Measurements from ENCODE around the gene KCNK18. TPM values are rescaled to one million over a fixed set of nuclear protein-coding genes. Genes with fewer than 3 reads are reported as not detected.

KCNK18 gene
- total RNA-seq, 1 donor from 2014 or later = not detected

- Histone ChIP-seq H3K36me3 (no peaks in the 10 kb centered on the region), H3K4me2 (no peak overlapping the region), H3K9me3 (ENCODE audit: low read depth) (no peaks in the 10 kb centered on the region), H3F3A (ENCODE audit: low read depth) (peaks cover 4% of the 10 kb centered on the region), H3K27me3 (no peaks in the 10 kb centered on the region), H3K79me2 (ENCODE audit: low read depth) (no peaks in the 10 kb centered on the region), H4K20me1 (ENCODE audit: low read depth) (no peaks in the 10 kb centered on the region), H2AFZ (replicated peaks) (no peak overlapping the region), H3K27ac (no peak overlapping the region), H3K9ac (no peak overlapping the region), H3K4me1 (peaks cover 24% of the 10 kb centered on the region), H3K4me3 (no peak overlapping the region)
- DNase-seq (ENCODE audit: low spot score) = no peak
- no peaks in the 10 kb centered on the region for H3K9me3 Mint-ChIP-seq
- no peak for TF ChIP-seq EZH2 (IDR thresholded peaks at IDR 0.05)
- TF ChIP-seq EZH2phosphoT487 (IDR thresholded peaks at IDR 0.05) = no peak
- no peak for TF ChIP-seq CTCF (IDR thresholded peaks at IDR 0.05)
- no peak overlapping the region for H3K4me3 Mint-ChIP-seq
- peaks cover 5% of the 10 kb centered on the region for H3K27me3 Mint-ChIP-seq (ENCODE audit: insufficient read depth, low read depth)
- H3K4me1 Mint-ChIP-seq = peaks cover 44% of the 10 kb centered on the region
- H3K36me3 Mint-ChIP-seq = no peaks in the 10 kb centered on the region
- H3K27ac Mint-ChIP-seq = no peak overlapping the region
Measured at GRCh38 chr10:117259279-117259678, 62.0 kb downstream of the KCNK18 start.

Small RNA genes within 50 kb of the gene (microRNA-seq; reads per million reads assigned to microRNA genes)
- 30.5 reads per million, percentile 61 among the genes with 10 or more reads in this experiment for gene MIR3663

Small RNA genes within 50 kb of the gene (small RNA-seq; reads per million reads assigned to genes)
- 0.70 reads per million, percentile 69 among the genes with 10 or more reads in this experiment for gene MIR3663

Other genes starting within 250 kb of the KCNK18 start
- gene SHTN1, start 192.3 kb upstream of the KCNK18 start, total RNA-seq (ENCODE audit: low replicate concordance) = 13.2 and 17.3 TPM in 2 replicates
- 0.25 TPM in 1 of 2 replicates, not detected in the other for gene VAX1, start 59.2 kb upstream of the KCNK18 start, total RNA-seq (ENCODE audit: low replicate concordance)
- gene SLC18A2, start 43.6 kb downstream of the KCNK18 start, total RNA-seq (ENCODE audit: low replicate concordance) = 0.88 and 1.6 TPM in 2 replicates
- gene PDZD8, start 178.0 kb downstream of the KCNK18 start, total RNA-seq (ENCODE audit: low replicate concordance) = 18.8 and 20.1 TPM in 2 replicates

Measured in neural progenitor cell (in vitro differentiated cells).